Muscle of leg (tissue), 11 donors: ENCODE results near the gene NPAS3. TPM values are rescaled to one million over a fixed set of nuclear protein-coding genes. Genes with fewer than 3 reads are reported as not detected.

Experiments used
- DNase-seq: peaks from one replicate; pipeline ENCODE4 v3.0.0; 2013
- H3K27ac ChIP-seq: one replicate; pipeline ENCODE4 v1.5.1; 2013; ENCODE audit warnings: mild to moderate bottlenecking, low read length, control low read depth
- H3K27me3 ChIP-seq: one replicate; pipeline ENCODE4 v1.6.1; 2013; ENCODE audit warnings: low read length; ENCODE audit not compliant: control insufficient read depth, insufficient read depth
- H3K36me3 ChIP-seq: one replicate; pipeline ENCODE4 v1.6.1; 2013; ENCODE audit warnings: low read length; ENCODE audit not compliant: control insufficient read depth, insufficient read depth
- H3K4me1 ChIP-seq: one replicate; pipeline ENCODE4 v1.6.1; 2013; ENCODE audit warnings: low read length; ENCODE audit not compliant: control insufficient read depth, insufficient read depth
- H3K4me3 ChIP-seq: one replicate; pipeline ENCODE4 v1.5.1; 2013; ENCODE audit warnings: low read length, control low read depth
- H3K9me3 ChIP-seq: replicated peaks from 2 replicates; pipeline ENCODE4 v1.6.1; 2013; ENCODE audit warnings: low read depth, low read length; ENCODE audit not compliant: control insufficient read depth
- WGBS: methylation state at CpG from one replicate; pipeline ENCODE4 v1.1.5; 2013; ENCODE audit warnings: missing lambda C conversion rate; ENCODE audit not compliant: insufficient coverage; 5-methylcytosine and 5-hydroxymethylcytosine counted together
- polyA plus RNA-seq, 8 donors: library from polyadenylated mRNA; unstranded; fragments of 120-200 nt; gene quantifications; one replicate each; pipeline versions ENCODE4 v1.2.1 to v1.2.3, GENCODE V29; 2013; ENCODE audit warnings: inconsistent platforms in 1 of 8, low replicate concordance in 1 of 8; ENCODE audit not compliant: insufficient read length in 8 of 8, insufficient read depth in 1 of 8
- total RNA-seq: library from RNA; stranded (reverse); fragments of 120-200 nt; gene quantifications from one replicate; pipeline ENCODE4 v1.2.4, GENCODE V29; 2013

NPAS3 gene
- total and polyA plus RNA-seq, 9 donors = 3.4 to 7.6 (median 5.1) TPM

DNA sequence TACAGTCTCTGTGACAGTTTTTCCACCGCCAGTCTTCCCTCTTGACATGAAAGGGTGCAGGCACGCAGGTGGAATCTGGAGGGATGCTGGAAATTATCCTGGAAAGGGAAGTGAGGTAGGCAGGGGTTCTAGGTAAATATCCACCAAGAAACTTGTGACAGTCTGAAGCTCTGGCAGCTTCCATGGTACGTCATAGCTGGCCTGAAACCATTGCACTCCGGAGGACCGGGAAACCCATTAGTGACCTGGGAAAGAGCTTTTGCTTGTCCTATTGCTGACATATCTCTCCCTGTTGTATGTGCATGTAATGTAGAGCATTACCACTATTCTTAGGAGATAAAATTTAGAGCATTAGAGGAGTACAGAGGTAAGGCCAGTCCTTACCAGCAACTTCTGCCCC is 736.2 kb downstream of the NPAS3 start:
- 80% methylated on average over 1 of the region's 5 CpGs for WGBS
- DNase-seq = peak; percentile 76

DNA sequence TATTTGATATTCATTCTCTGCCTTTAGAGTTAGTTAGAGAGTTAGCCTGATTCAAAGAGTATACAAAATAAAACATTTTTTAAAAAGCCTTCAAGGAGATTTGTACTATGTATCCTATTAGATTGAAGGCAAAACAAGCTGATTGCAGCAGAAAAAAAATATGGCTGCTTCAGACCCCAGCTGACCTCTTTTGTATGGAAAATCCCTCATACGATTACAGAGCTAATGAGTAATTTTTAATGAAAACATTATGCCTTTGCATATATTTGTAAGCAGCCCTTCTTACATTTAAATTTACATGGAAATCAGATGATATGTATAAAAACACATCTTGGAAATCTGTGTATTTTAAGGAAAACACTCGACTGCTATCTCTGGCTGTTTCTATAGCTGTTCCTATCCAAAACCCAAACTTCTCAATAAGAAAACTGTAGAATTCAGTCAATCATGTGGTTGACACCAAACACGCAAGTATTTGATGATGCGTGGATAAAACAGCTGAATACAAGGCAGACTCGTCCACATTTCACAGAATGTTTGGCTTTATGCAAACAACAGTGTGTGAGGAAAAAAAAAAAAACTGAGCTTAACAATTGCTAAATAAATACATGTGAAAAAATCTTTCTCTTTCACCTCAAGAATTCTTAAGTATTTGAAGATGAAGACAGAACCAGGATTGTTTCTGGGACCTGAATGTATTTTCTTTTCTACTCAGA is 736.9 kb downstream of the NPAS3 start:
- H3K27ac ChIP-seq = no peak overlapping the region

More for the DNA sequence above, 736.2 kb downstream of the NPAS3 start:
- Histone ChIP-seq H3K4me3 (no peak overlapping the region), H3K4me1 (peaks cover 3% of the 10 kb centered on the region), H3K27me3 (no peaks in the 10 kb centered on the region), H3K9me3 (no peaks in the 10 kb centered on the region), H3K36me3 (no peaks in the 10 kb centered on the region), H3K27ac (no peak overlapping the region)

GRCh38 chr14:33676135-33676566 is 737.5 kb downstream of the NPAS3 start:
- Histone ChIP-seq H3K4me3 (no peak overlapping the region), H3K4me1 (peaks cover 3% of the 10 kb centered on the region), H3K36me3 (no peaks in the 10 kb centered on the region), H3K27me3 (no peaks in the 10 kb centered on the region), H3K27ac (no peak overlapping the region), H3K9me3 (no peaks in the 10 kb centered on the region)
- peak; percentile 39 for DNase-seq
- 29% methylated on average over 3 of the region's 7 CpGs for WGBS

More for the DNA sequence above, 736.9 kb downstream of the NPAS3 start:
- DNase-seq = peak; percentile 17
- WGBS = no CpG with 5 or more reads among the region's 5 CpGs
- Histone ChIP-seq H3K9me3 (no peaks in the 10 kb centered on the region), H3K4me3 (no peak overlapping the region), H3K27me3 (no peaks in the 10 kb centered on the region), H3K4me1 (peaks cover 3% of the 10 kb centered on the region), H3K36me3 (no peaks in the 10 kb centered on the region)

- H3K36me3 ChIP-seq = no peaks in the 10 kb centered on the region
- H3K27me3 ChIP-seq = no peaks in the 10 kb centered on the region
- 87% methylated on average over 5 of the region's 5 CpGs for WGBS
- no peak overlapping the region for H3K4me3 ChIP-seq
- no peak overlapping the region for H3K27ac ChIP-seq
- no peaks in the 10 kb centered on the region for H3K9me3 ChIP-seq
- peaks cover 3% of the 10 kb centered on the region for H3K4me1 ChIP-seq
- no peak for DNase-seq
These were observed 738.2 kb downstream of the NPAS3 start for GRCh38 chr14:33676891-33677290.

- H3K27ac ChIP-seq = no peak overlapping the region
- H3K36me3 ChIP-seq = no peaks in the 10 kb centered on the region
- H3K9me3 ChIP-seq = no peaks in the 10 kb centered on the region
- 74% methylated on average over 3 of the region's 5 CpGs for WGBS
- DNase-seq = no peak
- H3K4me1 ChIP-seq = peaks cover 10% of the 10 kb centered on the region
- H3K4me3 ChIP-seq = no peak overlapping the region
- no peaks in the 10 kb centered on the region for H3K27me3 ChIP-seq
These were observed 739.3 kb downstream of the NPAS3 start for GRCh38 chr14:33678005-33678404.

DNA sequence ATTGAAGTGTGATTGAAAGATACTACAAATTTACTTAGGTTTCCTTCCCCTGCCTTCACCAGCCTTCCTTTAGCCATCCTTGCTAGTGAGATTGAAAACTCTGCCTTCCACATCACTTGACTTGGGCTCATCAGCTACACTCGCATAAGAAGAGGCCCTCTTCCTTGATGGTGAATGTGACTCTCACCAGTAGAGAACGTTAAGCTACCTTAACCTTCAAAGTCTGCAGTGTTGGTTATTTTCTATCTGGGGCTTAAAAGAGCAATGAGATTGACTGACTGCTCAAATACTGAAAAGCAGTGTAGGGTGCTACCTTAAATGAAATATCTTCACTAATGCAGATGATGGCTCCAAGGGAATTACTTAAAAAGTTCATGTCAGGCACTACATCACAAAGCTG is 740.3 kb downstream of the NPAS3 start:
- no peak for DNase-seq
- H3K27me3 ChIP-seq = no peaks in the 10 kb centered on the region
- peaks cover 12% of the 10 kb centered on the region for H3K4me1 ChIP-seq
- H3K36me3 ChIP-seq = no peaks in the 10 kb centered on the region
- H3K4me3 ChIP-seq = no peak overlapping the region
- H3K27ac ChIP-seq = no peak overlapping the region
- H3K9me3 ChIP-seq = no peaks in the 10 kb centered on the region
- no CpG with 5 or more reads among the region's 2 CpGs for WGBS

GRCh38 chr14:33679461-33680225 is 741.0 kb downstream of the NPAS3 start:
- Histone ChIP-seq H3K4me1 (peaks cover 12% of the 10 kb centered on the region), H3K27ac (no peak overlapping the region), H3K4me3 (no peak overlapping the region), H3K36me3 (no peaks in the 10 kb centered on the region), H3K9me3 (no peaks in the 10 kb centered on the region), H3K27me3 (no peaks in the 10 kb centered on the region)
- 67% methylated on average over 1 of the region's 3 CpGs for WGBS
- no peak for DNase-seq

- no peaks in the 10 kb centered on the region for H3K36me3 ChIP-seq
- H3K4me3 ChIP-seq = no peak overlapping the region
- no peaks in the 10 kb centered on the region for H3K9me3 ChIP-seq
- no peaks in the 10 kb centered on the region for H3K27me3 ChIP-seq
- H3K4me1 ChIP-seq = peaks cover 12% of the 10 kb centered on the region
- H3K27ac ChIP-seq = no peak overlapping the region
- no peak for DNase-seq
- no CpG with 5 or more reads among the region's 6 CpGs for WGBS
These were observed 742.2 kb downstream of the NPAS3 start for GRCh38 chr14:33680873-33681272.

GRCh38 chr14:33682760-33683159 is 744.1 kb downstream of the NPAS3 start:
- no peaks in the 10 kb centered on the region for H3K27me3 ChIP-seq
- no peaks in the 10 kb centered on the region for H3K36me3 ChIP-seq
- no peak overlapping the region for H3K27ac ChIP-seq
- no peak overlapping the region for H3K4me3 ChIP-seq
- no peaks in the 10 kb centered on the region for H3K9me3 ChIP-seq
- peak; percentile 68 for DNase-seq
- WGBS = no CpG with 5 or more reads among the region's 4 CpGs
- H3K4me1 ChIP-seq = peaks cover 9% of the 10 kb centered on the region

DNA sequence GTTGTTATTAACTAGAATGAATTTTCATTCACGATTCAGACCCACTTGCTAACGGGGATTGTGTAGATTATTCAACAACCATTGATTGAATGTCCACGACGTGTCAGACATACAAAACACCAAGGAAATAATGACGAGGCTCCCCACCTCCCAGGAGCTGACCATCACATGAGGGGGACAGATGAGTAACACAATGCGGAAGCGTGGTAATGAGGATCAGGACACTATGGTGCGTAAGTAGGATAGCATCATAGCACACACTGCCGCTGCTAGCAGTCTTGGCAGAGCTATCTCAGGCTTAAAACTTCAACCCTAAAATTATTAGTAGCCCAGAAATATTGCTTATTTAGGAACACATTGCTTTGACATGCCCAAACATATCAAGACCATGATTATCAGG is 746.3 kb downstream of the NPAS3 start:
- no peak overlapping the region for H3K27ac ChIP-seq
- no peak for DNase-seq
- H3K27me3 ChIP-seq = no peaks in the 10 kb centered on the region
- peaks cover 9% of the 10 kb centered on the region for H3K4me1 ChIP-seq
- H3K9me3 ChIP-seq = no peaks in the 10 kb centered on the region
- no CpG with 5 or more reads among the region's 9 CpGs for WGBS
- no peaks in the 10 kb centered on the region for H3K36me3 ChIP-seq
- H3K4me3 ChIP-seq = no peak overlapping the region
